ENCODE data around the gene DAZ2.
"Not testable (repeated sequence)": the region's sequence is repeated elsewhere in the genome, so short reads cannot be mapped to it uniquely, and the experiment has no call there.

DAZ2 gene

GRCh38 chrY:23219233-23219632 lies at the start of gene DAZ2:
Gene DAZ2, plus strand, starts transcription at chrY:23219533. Its CDS starts 208 bp downstream, at chrY:23219741.
- not testable (repeated sequence) for DNase-seq (ENCODE audit: low read depth)

GRCh38 chrY:23198908-23199307 lies 20.4 kb upstream of the DAZ2 start, which contains the start of gene DAZ1:
Gene DAZ1, minus strand, starts transcription at chrY:23199008. Its CDS starts 208 bp downstream, at chrY:23198800.
- not testable (repeated sequence) for H3K4me3 ChIP-seq (ENCODE audit: control insufficient read depth, low read depth, low read length); DNase-seq (ENCODE audit: low read depth)

More at GRCh38 chrY:23219233-23219632, at the start of gene DAZ2:
- H3K4me3 ChIP-seq (ENCODE audit: control insufficient read depth, low read depth, low read length): not testable (repeated sequence)

DNA sequence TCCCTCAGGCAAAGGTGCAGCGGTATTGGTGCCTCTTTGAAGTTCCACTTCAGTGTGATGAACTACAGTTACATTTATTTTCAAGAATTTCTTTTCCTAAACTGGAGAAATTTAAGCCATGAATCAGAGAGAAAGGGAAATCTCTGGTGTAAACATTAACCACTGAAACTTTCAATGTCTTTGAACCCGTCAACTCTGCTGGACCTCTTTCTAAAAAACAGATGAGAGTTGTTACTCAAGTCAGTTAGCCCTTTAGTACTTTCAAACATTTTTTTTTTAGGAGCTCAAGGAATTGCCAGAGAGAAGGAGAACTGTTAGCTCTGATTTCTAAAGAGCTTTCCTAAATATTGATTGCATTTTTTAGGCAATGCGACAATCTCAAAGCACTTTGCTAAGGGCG lies 11.9 kb upstream of the DAZ2 start:
- not testable (repeated sequence) for DNase-seq (ENCODE audit: low read depth); H3K4me3 ChIP-seq (ENCODE audit: control insufficient read depth, low read depth, low read length)

DNA sequence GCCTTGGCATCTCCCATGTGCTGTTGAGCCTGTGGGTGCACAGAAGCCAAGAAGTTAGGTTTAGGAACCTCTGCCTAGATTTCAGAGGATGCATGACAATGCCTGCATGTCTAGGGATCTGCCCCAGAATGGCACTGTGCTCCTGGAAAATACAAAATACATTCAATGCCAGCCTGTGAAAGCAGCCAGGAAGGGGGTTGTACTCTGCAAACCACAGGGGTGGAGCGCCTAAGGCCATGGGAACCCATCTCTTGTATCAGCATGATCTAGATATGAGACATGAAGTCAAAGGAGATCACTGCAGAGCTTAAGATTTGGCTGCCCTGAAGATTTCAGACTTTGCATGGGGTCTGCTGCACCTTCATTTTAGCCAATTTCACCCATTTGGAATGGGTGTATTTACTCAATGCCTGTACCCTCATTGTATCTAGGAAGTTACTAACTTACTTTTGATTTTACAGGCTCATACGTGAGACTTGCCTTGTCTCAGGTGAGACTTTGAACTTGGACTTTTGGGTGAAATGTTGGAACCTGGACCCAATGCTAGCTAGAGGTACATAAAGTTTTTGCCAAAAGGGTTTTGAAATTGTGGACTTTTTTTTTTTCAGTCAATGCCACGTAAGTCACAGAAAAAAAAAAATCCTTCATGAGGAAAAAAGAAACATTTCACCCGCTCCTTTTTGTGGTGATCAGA lies 9.4 kb upstream of the DAZ2 start:
- DNase-seq (ENCODE audit: low read depth); H3K4me3 ChIP-seq (ENCODE audit: control insufficient read depth, low read depth, low read length): not testable (repeated sequence)

DNA sequence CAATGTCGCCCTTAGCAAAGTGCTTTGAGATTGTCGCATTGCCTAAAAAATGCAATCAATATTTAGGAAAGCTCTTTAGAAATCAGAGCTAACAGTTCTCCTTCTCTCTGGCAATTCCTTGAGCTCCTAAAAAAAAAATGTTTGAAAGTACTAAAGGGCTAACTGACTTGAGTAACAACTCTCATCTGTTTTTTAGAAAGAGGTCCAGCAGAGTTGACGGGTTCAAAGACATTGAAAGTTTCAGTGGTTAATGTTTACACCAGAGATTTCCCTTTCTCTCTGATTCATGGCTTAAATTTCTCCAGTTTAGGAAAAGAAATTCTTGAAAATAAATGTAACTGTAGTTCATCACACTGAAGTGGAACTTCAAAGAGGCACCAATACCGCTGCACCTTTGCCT lies 8.7 kb upstream of the DAZ2 start:
- not testable (repeated sequence) for DNase-seq (ENCODE audit: low read depth); H3K4me3 ChIP-seq (ENCODE audit: control insufficient read depth, low read depth, low read length)

Data from AG09309 (cell line).